MCF 10A (cell line): ENCODE results near the gene GALNT9. TPM values are rescaled to one million over a fixed set of nuclear protein-coding genes. Genes with fewer than 3 reads are reported as not detected.

Source experiments
- BruUV-seq: library from RNA; stranded (reverse); fragments of 400-500 nt; replicated peaks from 2 replicates; lab custom pipeline; 2021; lab: Mats Ljungman, UMichigan
- CTCF ChIA-PET: fragments of 300-600 bp; sonication (Branson Sonifier 250); formaldehyde crosslinking; extraction: SDS; loops from one replicate; lab custom pipeline; 2021; ENCODE audit warnings: antibody characterized with exemption, inconsistent platforms; lab: Yijun Ruan, JAX
- POLR2A ChIA-PET: fragments of 300-600, 350-650 bp; sonication (Branson Sonifier 250); formaldehyde crosslinking; extraction: SDS; loops from one replicate; lab custom pipeline; 2020; ENCODE audit warnings: antibody characterized with exemption, inconsistent platforms; lab: Yijun Ruan, JAX
- DNase-seq: peaks from one replicate; pipeline ENCODE4 v3.0.0-alpha.2; 2018; ENCODE audit not compliant: unreplicated experiment
- H3K27ac Mint-ChIP-seq: one replicate; pipeline ENCODE4 v1.8.0; 2022; ENCODE audit warnings: mild to moderate bottlenecking, low read depth, mixed read lengths; ENCODE audit not compliant: unreplicated experiment
- H3K27me3 Mint-ChIP-seq: one replicate; pipeline ENCODE4 v1.8.0; 2022; ENCODE audit warnings: mixed read lengths; ENCODE audit not compliant: insufficient read depth, unreplicated experiment
- H3K36me3 Mint-ChIP-seq: one replicate; pipeline ENCODE4 v1.8.0; 2022; ENCODE audit warnings: mild to moderate bottlenecking, moderate library complexity, mixed read lengths; ENCODE audit not compliant: insufficient read depth, unreplicated experiment
- H3K4me1 Mint-ChIP-seq: one replicate; pipeline ENCODE4 v1.8.0; 2022; ENCODE audit warnings: mixed read lengths; ENCODE audit not compliant: insufficient read depth, unreplicated experiment
- H3K4me3 Mint-ChIP-seq: one replicate; pipeline ENCODE4 v1.8.0; 2022; ENCODE audit warnings: mild to moderate bottlenecking, moderate library complexity, mixed read lengths; ENCODE audit not compliant: unreplicated experiment
- H3K9me3 Mint-ChIP-seq: one replicate; pipeline ENCODE4 v1.8.0; 2022; ENCODE audit warnings: mixed read lengths; ENCODE audit not compliant: unreplicated experiment
- CTCF ChIP-seq: fragments of 200-600 bp; IDR thresholded peaks from one replicate; pipeline ENCODE4 v1.8.0; 2022; ENCODE audit warnings: antibody characterized with exemption, mild to moderate bottlenecking; ENCODE audit not compliant: unreplicated experiment
- intact Hi-C: fragments of 100-400 bp; cut with micrococcal nuclease; formaldehyde crosslinking; loops from 2 replicates; pipeline ENCODE4 v1.14.1; 2022
- total RNA-seq: library from RNA; stranded (reverse); gene quantifications from 2 replicates; pipeline ENCODE4 v1.2.3, GENCODE V29; 2022

The GALNT9 gene
- total RNA-seq, 1 experiment from 2014 or later: 4.4 TPM

DNA sequence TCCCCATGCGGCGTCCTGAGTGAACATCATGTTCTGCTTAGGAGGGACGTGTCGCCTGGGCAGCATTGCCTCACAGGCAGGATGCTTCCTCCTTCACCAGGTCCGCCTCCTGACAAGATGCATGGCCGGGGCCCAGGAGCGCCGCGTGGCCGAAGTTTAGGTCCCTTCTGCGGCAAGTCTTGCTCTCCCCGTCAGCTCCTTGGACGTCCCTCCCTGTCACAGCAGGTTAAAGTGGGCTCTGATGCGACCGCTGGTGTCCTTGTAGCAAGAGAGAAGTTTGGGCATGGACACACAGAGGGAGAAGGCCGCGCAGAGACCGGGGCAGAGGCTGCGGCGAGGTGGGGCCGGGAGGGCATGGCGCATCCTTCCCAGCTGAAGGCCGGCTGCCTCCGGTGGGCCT is 9.4 kb upstream of the GALNT9 start:
- Mint-ChIP-seq H3K27me3 (peaks cover 57% of the 10 kb centered on the region), H3K27ac (no peak overlapping the region), H3K36me3 (no peaks in the 10 kb centered on the region), H3K9me3 (peaks cover 7% of the 10 kb centered on the region), H3K4me3 (no peak overlapping the region), H3K4me1 (no peaks in the 10 kb centered on the region)
- BruUV-seq: no TSS peak
- no peak for TF ChIP-seq CTCF
- intact Hi-C loops: no loop called here
- DNase-seq: no peak
- POLR2A ChIA-PET: no interaction called here
- CTCF ChIA-PET: interaction anchor here (0.6 kb wide), 1 partner anchor 54 kb away, joined by 3 read pairs; no protein-coding TSS in a partner anchor

DNA sequence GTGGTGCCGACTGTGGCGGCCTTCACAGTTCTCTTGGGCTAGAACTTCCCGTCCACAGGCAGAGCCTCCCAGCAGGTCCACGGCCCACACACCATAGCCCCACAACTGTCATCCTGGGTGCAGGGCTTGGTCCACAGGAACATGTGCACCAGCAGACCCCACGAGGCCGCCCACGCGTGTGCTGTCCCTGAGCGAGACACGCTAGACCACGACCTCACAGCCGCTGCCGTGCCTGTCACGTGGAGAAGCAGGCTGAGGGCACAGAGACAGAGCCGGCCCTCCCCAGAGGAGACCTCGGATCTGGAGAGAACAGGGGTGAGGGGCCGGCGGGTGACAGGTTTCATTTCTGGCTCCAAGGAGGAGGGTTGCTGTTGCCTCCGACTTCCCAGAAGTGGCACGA is 8.9 kb upstream of the GALNT9 start:
- POLR2A ChIA-PET: no interaction called here
- H3K36me3 Mint-ChIP-seq: no peaks in the 10 kb centered on the region
- no peak overlapping the region for H3K27ac Mint-ChIP-seq
- no peaks in the 10 kb centered on the region for H3K4me1 Mint-ChIP-seq
- TF ChIP-seq CTCF: no peak
- peaks cover 7% of the 10 kb centered on the region for H3K9me3 Mint-ChIP-seq
- CTCF ChIA-PET: no interaction called here
- peaks cover 57% of the 10 kb centered on the region for H3K27me3 Mint-ChIP-seq
- no TSS peak for BruUV-seq
- DNase-seq: no peak
- intact Hi-C loops: no loop called here
- H3K4me3 Mint-ChIP-seq: no peak overlapping the region

GRCh38 chr12:132337557-132337956 is 8.2 kb upstream of the GALNT9 start:
- ChIA-PET CTCF (no interaction called here), POLR2A (no interaction called here)
- intact Hi-C loops: no loop called here
- peaks cover 51% of the 10 kb centered on the region for H3K27me3 Mint-ChIP-seq
- no peak for TF ChIP-seq CTCF
- no TSS peak for BruUV-seq
- DNase-seq: no peak
- H3K9me3 Mint-ChIP-seq: peaks cover 7% of the 10 kb centered on the region
- H3K4me3 Mint-ChIP-seq: no peak overlapping the region
- H3K27ac Mint-ChIP-seq: no peak overlapping the region
- no peaks in the 10 kb centered on the region for H3K36me3 Mint-ChIP-seq
- no peaks in the 10 kb centered on the region for H3K4me1 Mint-ChIP-seq

- ChIA-PET POLR2A (no interaction called here), CTCF (no interaction called here)
- Mint-ChIP-seq H3K9me3 (peaks cover 7% of the 10 kb centered on the region), H3K4me1 (no peaks in the 10 kb centered on the region), H3K36me3 (no peaks in the 10 kb centered on the region), H3K27ac (no peak overlapping the region), H3K27me3 (peaks cover 47% of the 10 kb centered on the region), H3K4me3 (no peak overlapping the region)
- intact Hi-C loops: no loop called here
- DNase-seq: no peak
- BruUV-seq: no TSS peak
- no peak for TF ChIP-seq CTCF
These were observed 7.3 kb upstream of the GALNT9 start for GRCh38 chr12:132336451-132337413.
